ENCODE results near the gene RPP40.

GRCh38 chr6:5044866-5045265 is 41.0 kb upstream of the RPP40 start:
- TF ChIP-seq CTCF (IDR thresholded peaks at IDR 0.05), result no peak
- TF ChIP-seq POLR2A (IDR thresholded peaks at IDR 0.05), result no peak

Data from esophagus squamous epithelium (tissue), 4 donors.